Dedifferentiated amniotic fluid mesenchymal stem cell (primary cell): ENCODE results near the gene UFD1.
A peak's percentile ranks its signal among the peaks of the same experiment; 100 is the strongest.

Source experiments
- DNase-seq: peaks from one replicate; pipeline ENCODE4 v3.0.0-alpha.2; 2016; ENCODE audit errors: extremely low spot score

UFD1 gene, protein sequence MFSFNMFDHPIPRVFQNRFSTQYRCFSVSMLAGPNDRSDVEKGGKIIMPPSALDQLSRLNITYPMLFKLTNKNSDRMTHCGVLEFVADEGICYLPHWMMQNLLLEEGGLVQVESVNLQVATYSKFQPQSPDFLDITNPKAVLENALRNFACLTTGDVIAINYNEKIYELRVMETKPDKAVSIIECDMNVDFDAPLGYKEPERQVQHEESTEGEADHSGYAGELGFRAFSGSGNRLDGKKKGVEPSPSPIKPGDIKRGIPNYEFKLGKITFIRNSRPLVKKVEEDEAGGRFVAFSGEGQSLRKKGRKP

DNA sequence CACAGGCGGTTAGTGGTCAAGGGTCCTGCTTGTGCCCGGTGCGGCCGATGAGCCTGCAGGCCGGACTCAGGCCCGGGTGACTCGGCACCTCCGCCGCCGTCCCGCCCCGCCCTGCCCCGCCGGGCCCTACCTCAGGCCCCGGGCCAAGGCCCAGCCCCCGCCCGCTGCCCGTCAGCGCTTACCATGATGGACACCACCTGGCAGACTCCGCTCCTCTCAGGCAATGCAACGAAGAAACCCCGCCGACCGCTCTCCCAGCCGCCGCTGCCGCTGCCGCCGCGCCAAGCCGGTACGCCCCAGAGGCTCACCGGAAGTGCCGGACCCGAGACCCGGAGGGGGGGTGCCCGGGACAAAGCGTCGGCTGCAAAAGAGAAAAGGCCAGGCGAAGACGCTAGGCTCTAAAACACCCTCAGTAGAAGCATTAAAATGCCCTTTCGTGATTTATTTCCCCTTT lies at the start of gene UFD1:
Gene UFD1, minus strand, starts transcription at position 293 of the 454 bp plus-strand sequence. Its CDS starts 108 bp downstream, at position 185.
- DNase-seq: peak; percentile 77

DNA sequence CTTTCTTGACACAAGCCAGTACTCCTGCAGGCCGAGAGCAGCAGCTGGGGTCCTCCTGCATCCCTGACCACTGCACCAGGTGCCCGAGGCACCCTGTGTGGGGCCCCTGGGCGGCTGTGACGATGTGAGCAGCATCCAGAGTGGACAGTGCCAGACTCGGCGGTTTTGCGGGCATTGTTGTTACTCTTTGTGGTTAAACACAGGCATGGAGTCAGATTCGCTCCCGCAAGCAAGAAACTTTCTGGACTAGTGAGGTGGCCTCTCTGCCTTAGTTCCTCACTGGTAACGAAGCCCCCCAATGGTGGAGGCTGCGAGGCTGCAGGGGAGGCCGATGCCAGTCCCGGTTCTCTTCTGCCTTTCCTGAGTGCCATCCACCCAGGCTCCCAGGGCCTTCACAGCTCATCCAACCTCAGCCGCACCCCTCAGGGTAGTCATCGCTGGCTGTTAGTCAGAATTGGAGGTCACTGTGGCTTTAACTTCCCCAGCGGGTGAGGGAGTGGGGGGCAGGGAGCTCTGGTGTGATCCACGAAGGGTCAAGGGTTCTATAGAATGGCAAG lies 48.9 kb upstream of the UFD1 start:
- DNase-seq: no peak

GRCh38 chr22:19527321-19527721 lies 48.3 kb upstream of the UFD1 start:
- no peak for DNase-seq

GRCh38 chr22:19526702-19527111 lies 47.7 kb upstream of the UFD1 start:
- no peak for DNase-seq

DNA sequence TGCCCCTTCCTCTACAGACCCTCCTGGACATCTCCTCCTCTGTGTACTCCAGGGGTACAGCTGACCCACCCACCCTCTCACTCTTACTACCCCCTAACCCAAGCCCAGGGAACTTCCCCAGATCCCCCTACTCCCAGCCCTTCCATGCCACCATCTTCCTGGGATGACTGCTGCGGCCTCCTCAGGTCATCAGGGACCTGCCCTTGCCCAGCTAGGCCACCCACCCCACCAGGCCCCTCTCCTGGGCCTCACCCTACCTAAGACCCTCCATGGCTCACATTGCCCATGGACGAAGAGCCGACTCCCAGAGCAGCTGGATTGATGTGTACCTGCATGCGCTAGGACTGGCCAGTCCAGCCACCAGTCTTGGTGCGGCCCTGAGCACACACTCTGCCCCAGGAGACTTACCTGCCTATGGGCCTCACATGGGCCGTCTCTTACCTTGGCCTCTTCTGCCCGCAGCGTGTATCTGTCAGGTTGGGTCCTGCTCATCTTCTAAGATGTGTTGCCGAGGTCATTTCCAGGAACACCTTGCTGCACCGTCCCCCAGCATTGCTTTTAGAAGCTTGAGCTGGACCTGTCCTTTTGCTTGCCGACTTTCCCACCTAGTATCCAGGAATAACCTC lies 47.2 kb upstream of the UFD1 start:
- DNase-seq: no peak

DNA sequence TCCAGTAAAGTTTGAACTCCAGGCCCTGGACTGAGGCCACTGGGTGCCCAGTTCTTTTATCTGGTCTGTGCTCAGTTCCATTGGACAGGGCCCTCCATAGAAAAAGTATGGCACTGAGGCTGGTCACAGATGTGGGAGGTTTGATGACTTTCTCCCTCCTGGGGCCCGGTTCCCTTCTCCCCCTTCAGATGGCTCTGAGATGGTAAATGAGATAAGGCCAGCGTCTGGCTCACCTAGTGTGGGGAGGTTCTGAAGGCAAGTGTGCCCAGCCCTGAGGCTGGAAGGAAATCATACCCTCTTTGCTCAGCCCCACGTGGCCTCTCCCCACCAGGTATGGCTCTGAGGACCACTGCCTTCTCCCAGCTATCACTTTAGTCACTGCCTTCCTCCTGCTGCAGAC lies 46.7 kb upstream of the UFD1 start:
- no peak for DNase-seq

DNA sequence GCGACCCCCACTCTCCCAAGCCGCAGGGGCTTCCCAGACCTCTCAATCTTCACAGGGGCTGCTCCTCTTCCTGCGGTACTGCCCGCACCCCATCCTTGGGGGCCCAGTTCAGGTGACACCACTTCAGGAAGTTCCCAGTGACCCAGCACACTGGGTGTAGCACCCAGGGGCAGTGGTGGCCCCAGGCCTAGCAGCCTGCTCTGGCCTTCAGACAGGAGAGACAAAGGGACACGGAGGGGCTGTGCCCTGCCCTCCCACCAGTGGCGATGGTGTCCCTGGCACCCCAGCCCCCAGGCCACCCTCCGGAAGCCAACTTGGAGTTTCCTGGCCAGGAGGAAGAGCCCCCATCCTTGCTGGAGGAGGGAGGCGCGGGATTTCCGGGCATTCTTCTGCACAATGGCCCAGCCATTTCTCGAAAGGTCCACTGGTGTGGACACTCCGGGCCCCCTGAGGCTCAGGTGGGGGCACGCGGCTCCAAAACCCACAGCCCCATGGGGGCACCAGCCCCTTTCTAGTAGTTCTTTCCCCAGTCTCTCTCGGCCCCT lies 46.2 kb upstream of the UFD1 start:
- no peak for DNase-seq

DNA sequence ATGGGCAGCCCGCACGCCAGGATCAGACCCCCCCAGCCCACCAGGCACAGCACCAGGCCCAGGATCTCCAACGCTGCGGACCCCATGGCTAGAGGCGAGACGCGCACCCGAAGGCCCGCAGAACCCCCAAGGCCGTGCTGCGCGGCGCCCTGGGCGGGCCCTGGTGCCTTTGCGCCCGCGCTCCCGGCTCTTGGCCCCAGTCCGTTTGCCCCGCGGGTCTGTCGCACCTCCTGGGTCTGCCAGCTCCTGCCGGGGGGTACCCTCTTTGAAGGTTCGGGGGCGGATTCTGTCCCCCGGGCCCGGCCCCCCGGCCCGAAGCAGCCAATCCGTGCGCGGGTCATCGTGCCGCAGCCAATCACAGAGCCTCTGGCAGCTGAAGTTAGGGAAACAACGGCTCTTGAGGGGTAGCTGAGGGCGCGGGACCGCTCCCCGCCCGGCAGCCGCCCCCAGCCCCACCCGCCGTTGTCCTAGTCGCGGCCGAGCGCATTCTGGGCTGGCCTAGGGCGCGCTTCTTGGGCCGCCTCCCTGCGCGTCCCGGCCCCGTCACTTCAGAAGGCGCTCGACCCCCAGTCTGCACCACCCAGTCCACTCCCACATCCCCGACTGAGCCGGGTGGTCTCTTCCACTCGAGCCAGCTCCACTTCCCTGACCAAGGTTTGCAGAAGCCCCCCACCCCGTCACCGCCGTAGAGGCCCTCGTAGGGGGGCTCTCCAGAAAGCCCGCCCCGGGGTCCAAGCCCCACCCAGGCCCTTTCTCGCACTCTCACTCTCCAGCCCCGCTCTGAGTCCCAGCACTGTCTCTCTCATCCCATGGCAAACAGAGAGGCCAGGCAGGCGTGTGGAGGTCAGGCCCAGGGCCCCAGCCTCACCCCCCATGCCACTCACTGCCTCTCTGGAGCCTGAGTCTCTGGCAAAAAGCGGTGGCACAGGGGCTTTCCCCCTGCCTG lies 45.5 kb upstream of the UFD1 start, which contains the start of gene CLDN5:
Gene CLDN5, minus strand, starts transcription at position 241 of the 946 bp plus-strand sequence. Its CDS starts 155 bp downstream, at position 86.
- DNase-seq: no peak

DNA sequence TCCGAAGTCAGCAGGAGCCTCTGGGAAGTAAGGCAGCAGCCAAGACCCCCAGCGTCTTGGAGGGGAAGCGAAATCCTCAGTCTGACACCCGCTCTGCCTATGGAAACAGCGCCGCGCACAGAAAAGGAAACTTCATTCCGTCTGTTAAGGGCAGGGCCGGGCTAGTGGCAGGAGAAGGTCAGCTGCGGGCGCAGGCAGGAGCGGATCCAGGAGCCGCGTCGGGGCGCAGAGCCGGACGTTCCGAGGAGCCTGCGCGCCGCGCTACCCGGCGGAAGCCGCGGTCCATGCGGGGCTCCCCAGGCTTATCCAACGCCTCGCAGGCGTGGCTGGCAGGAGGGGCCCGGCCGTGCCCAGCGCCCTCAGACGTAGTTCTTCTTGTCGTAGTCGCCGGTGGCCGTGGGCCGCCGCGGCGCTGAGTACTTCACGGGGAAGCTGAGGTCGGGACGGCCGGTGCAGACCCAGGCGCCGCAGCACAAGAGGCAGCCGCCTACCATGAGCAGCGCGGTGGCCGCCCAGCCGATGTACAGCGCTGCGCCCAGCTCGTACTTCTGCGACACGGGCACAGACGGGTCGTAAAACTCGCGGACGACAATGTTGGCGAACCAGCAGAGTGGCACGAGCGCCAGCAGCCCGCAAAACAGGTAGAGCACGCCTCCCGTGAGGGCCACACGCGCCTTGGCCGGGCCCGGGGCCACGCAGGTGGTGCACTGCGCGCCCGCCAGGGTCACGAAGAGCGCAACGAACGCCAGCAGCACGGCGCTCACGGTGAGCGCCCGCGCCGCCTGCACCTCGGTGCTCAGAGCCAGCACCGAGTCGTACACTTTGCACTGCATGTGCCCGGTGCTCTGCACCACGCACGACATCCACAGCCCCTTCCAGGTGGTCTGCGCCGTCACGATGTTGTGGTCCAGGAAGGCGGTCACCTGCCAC lies 44.5 kb upstream of the UFD1 start:
- no peak for DNase-seq

- no peak for DNase-seq
Observed at GRCh38 chr22:19522881-19523239, 43.9 kb upstream of the UFD1 start.

DNA sequence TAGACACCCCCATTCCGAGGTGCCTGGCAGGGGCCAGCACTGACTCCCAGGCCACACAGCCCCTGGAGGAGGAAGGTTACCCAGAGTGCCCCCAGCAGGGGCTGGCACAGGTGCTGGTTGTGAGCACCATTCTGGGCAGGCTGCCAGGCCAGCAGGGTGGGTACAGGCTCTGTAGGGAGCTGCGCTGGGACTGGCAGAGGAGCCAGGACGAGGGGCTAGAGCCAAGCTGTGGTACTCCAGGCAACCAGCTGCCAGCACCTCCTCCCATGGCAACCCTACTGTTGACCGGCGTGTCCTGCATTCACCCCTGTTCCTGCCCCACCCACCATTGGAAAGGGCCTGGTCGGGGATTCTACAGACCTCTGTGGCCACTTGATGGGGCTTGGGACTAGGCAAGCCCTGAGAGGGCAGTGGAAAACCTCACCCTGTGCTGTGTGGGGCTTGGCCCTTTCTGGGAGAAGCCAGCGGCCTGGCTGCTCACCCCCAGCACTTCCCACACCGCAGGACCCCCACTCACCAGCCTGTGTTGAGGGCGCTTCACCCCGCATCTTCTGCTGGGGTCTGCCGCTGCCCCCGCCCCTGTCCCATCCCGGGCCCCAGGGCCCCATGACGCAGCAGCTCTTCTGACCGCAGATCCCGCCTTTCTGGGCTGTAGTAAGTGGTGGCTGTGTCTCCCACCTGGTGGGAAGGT lies 43.3 kb upstream of the UFD1 start:
- no peak for DNase-seq

DNA sequence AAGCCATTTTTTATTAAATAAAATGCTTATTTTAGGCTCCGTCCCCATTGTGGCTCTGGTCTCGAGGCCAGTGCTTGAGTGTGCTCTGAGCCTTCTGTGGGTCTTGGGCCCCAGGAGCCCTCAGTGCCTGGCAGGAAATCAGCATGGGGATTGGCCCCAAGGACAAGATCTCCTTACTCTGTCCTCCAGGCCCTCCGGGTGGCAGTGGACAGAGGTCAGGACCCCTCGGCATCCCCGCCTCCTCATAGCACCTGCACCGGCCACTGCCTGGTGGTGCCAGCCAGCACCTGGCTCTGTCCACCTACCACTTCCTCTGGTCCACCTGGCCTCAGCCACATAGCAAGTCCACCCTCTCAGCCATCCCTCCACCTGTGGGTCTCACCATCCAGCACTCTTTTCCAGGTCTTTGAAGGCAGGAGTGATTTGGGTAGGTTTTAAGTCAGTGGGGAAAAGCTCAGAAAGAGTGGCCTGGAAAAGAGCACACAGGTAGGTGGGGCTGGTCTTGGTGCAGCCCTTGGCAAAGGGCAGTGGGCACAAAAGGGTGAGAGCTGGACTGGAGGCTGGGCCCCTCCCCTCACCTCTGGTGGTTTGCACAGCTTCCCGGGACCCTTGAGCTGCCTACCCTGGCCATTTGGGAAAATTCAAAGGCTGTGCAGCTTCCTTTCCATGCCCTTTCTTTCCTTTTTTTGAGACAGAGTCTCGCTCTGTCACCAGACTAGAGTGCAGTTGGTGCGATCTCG lies 41.7 kb upstream of the UFD1 start:
- no peak for DNase-seq

DNA sequence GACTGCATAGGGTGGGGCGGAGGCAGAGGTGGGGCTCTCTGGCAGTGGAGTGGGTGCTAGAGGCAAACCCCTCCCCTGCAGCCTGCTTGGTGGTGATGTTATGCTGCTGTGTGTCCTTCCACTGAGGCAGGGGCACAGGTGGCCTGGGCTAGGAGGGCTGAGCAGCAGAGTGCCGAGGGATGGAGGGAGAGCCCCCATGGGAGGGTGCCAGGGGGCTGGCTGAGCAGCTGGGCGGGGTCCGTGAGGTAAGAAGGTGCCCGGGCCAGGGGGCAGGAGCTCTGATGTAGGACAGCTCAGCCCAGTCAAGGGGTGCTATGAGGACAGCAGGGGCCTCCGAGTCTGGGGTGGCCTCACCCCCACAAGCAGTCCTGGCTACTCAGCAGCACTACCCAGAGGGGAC lies 41.0 kb upstream of the UFD1 start:
- DNase-seq: no peak

DNA sequence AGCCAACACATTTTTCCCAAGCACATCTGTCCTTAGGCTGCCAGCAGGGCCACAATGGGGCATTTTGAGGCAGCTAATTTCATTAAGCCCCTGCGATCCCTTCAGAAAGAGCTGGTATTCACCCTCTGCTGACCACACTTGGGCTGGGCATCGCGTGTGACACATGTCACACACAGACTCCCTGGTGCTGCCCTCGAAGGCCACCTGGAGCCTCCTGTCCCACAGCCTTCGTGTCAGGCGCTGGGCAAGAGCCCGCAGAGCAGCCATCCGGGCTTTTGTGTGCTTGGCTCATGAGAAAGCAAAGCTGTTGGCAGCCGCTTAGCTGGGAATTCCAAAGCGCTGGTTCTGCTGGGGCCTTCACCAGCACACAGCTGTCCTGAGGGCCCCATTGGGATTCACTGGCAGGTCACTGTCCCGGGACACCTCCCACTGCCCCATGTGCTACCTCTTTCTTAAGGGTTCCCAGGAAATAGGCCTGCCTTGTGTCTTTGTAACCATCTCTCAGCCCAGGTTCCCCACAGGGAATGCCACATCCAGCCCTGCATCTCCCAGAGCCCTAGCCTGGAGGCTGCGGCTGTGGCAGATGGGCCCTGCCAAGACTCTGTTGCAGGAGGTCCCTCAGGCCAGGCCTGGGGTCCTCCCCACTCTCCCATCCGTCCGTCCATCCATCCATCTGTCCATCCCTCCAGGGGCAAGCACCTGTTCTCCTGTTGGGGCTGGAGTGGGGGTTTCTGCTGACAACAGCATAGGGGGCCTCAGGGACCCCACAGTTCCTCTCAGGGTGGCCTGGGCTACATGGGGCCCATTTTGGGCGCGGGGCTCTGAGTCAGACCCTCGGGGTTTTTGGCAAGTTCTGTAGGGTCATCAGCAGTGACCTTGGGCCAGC lies 40.3 kb upstream of the UFD1 start:
- no peak for DNase-seq

GRCh38 chr22:19518635-19519034 lies 39.6 kb upstream of the UFD1 start:
- DNase-seq: no peak

- DNase-seq: no peak
Observed at GRCh38 chr22:19517919-19518611, 39.1 kb upstream of the UFD1 start.

- DNase-seq: no peak
Observed at GRCh38 chr22:19517171-19517500, 38.1 kb upstream of the UFD1 start.
